ENCODE data around the gene USP4. TPM values are rescaled to one million over a fixed set of nuclear protein-coding genes. Genes with fewer than 3 reads are reported as not detected.

Gene USP4
- total and polyA plus RNA-seq, 2 experiments from 2014 or later, result 16.9 to 20.3 TPM

DNA sequence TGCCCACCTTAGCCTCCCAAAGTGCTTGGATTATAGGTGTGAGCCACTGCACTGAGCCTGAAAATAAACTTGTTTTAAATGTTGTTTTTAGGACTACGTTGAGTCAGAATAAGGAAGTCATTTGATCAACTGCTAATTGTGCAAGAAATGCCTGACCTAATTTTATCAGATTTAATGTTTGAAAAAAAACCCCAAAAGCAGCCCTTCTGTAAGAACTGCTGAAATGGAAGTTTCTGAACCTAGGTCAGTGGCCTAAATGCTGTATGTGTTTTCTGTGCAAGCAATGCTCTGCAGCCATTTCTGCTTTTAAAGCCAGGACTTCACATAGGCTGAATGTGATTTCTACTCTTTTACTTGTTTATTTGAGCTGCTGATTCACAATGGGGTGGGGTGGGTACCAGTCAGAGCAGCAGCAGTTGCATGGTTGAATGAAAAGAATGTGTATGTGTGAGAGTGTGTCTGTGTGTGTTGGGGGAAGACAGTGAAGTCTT is 11.7 kb upstream of the USP4 start:
- peaks cover 8% of the 10 kb centered on the region for H3K4me1 Mint-ChIP-seq
- no peak overlapping the region for H3K4me3 Mint-ChIP-seq
- DNase-seq (ENCODE audit: low spot score) (no peak), ATAC-seq (peak; percentile 33; the same call in 2 of the 3 replicates)
- no peak overlapping the region for H2AFZ ChIP-seq
- peaks cover 4% of the 10 kb centered on the region; the same call in 1 of the 2 replicates for H3K79me2 ChIP-seq (replicated peaks; ENCODE audit: insufficient read depth)
- no peak overlapping the region for H3K4me2 ChIP-seq
- H3K9me3 Mint-ChIP-seq, result peaks cover 2% of the 10 kb centered on the region; the same call in 1 of the 3 replicates
- H3K27ac Mint-ChIP-seq, result no peak overlapping the region
- no peaks in the 10 kb centered on the region for H3K27me3 ChIP-seq (ENCODE audit: insufficient read depth)
- 0 out of 2 replicates have a peak, but pooled peaks cover 4% of the 10 kb centered on the region for H3F3A ChIP-seq (replicated peaks; ENCODE audit: low read depth)
- H4K20me1 ChIP-seq (replicated peaks; ENCODE audit: insufficient read depth), result peaks cover 2% of the 10 kb centered on the region; the same call in 1 of the 2 replicates
- peaks cover 6% of the 10 kb centered on the region for H3K36me3 ChIP-seq (ENCODE audit: insufficient read depth)
- no peaks in the 10 kb centered on the region for H3K4me1 ChIP-seq (ENCODE audit: insufficient read depth)
- no peak for TF ChIP-seq EZH2phosphoT487 (IDR thresholded peaks at IDR 0.05; ENCODE audit: unreplicated experiment)
- TF ChIP-seq, protein P1, sequence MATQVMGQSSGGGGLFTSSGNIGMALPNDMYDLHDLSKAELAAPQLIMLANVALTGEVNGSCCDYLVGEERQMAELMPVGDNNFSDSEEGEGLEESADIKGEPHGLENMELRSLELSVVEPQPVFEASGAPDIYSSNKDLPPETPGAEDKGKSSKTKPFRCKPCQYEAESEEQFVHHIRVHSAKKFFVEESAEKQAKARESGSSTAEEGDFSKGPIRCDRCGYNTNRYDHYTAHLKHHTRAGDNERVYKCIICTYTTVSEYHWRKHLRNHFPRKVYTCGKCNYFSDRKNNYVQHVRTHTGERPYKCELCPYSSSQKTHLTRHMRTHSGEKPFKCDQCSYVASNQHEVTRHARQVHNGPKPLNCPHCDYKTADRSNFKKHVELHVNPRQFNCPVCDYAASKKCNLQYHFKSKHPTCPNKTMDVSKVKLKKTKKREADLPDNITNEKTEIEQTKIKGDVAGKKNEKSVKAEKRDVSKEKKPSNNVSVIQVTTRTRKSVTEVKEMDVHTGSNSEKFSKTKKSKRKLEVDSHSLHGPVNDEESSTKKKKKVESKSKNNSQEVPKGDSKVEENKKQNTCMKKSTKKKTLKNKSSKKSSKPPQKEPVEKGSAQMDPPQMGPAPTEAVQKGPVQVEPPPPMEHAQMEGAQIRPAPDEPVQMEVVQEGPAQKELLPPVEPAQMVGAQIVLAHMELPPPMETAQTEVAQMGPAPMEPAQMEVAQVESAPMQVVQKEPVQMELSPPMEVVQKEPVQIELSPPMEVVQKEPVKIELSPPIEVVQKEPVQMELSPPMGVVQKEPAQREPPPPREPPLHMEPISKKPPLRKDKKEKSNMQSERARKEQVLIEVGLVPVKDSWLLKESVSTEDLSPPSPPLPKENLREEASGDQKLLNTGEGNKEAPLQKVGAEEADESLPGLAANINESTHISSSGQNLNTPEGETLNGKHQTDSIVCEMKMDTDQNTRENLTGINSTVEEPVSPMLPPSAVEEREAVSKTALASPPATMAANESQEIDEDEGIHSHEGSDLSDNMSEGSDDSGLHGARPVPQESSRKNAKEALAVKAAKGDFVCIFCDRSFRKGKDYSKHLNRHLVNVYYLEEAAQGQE (IDR thresholded peaks at IDR 0.05; ENCODE audit: unreplicated experiment), result no peak
- TF ChIP-seq, protein P2, sequence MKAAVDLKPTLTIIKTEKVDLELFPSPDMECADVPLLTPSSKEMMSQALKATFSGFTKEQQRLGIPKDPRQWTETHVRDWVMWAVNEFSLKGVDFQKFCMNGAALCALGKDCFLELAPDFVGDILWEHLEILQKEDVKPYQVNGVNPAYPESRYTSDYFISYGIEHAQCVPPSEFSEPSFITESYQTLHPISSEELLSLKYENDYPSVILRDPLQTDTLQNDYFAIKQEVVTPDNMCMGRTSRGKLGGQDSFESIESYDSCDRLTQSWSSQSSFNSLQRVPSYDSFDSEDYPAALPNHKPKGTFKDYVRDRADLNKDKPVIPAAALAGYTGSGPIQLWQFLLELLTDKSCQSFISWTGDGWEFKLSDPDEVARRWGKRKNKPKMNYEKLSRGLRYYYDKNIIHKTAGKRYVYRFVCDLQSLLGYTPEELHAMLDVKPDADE (IDR thresholded peaks at IDR 0.05), result no peak
- no peak for TF ChIP-seq ZNF114 (CRISPR knock-in tag; IDR thresholded peaks at IDR 0.05)
- no peak for TF ChIP-seq NANOG (IDR thresholded peaks at IDR 0.05; ENCODE audit: borderline replicate concordance)
- TF ChIP-seq CREB1 (CRISPR knock-in tag; IDR thresholded peaks at IDR 0.05; ENCODE audit: low read depth), result no peak
- TF ChIP-seq JUNB (IDR thresholded peaks at IDR 0.05; ENCODE audit: unreplicated experiment), result no peak
- no peak for TF ChIP-seq EZH2 (IDR thresholded peaks at IDR 0.05; ENCODE audit: low read depth, unreplicated experiment)
- TF ChIP-seq, protein P3, sequence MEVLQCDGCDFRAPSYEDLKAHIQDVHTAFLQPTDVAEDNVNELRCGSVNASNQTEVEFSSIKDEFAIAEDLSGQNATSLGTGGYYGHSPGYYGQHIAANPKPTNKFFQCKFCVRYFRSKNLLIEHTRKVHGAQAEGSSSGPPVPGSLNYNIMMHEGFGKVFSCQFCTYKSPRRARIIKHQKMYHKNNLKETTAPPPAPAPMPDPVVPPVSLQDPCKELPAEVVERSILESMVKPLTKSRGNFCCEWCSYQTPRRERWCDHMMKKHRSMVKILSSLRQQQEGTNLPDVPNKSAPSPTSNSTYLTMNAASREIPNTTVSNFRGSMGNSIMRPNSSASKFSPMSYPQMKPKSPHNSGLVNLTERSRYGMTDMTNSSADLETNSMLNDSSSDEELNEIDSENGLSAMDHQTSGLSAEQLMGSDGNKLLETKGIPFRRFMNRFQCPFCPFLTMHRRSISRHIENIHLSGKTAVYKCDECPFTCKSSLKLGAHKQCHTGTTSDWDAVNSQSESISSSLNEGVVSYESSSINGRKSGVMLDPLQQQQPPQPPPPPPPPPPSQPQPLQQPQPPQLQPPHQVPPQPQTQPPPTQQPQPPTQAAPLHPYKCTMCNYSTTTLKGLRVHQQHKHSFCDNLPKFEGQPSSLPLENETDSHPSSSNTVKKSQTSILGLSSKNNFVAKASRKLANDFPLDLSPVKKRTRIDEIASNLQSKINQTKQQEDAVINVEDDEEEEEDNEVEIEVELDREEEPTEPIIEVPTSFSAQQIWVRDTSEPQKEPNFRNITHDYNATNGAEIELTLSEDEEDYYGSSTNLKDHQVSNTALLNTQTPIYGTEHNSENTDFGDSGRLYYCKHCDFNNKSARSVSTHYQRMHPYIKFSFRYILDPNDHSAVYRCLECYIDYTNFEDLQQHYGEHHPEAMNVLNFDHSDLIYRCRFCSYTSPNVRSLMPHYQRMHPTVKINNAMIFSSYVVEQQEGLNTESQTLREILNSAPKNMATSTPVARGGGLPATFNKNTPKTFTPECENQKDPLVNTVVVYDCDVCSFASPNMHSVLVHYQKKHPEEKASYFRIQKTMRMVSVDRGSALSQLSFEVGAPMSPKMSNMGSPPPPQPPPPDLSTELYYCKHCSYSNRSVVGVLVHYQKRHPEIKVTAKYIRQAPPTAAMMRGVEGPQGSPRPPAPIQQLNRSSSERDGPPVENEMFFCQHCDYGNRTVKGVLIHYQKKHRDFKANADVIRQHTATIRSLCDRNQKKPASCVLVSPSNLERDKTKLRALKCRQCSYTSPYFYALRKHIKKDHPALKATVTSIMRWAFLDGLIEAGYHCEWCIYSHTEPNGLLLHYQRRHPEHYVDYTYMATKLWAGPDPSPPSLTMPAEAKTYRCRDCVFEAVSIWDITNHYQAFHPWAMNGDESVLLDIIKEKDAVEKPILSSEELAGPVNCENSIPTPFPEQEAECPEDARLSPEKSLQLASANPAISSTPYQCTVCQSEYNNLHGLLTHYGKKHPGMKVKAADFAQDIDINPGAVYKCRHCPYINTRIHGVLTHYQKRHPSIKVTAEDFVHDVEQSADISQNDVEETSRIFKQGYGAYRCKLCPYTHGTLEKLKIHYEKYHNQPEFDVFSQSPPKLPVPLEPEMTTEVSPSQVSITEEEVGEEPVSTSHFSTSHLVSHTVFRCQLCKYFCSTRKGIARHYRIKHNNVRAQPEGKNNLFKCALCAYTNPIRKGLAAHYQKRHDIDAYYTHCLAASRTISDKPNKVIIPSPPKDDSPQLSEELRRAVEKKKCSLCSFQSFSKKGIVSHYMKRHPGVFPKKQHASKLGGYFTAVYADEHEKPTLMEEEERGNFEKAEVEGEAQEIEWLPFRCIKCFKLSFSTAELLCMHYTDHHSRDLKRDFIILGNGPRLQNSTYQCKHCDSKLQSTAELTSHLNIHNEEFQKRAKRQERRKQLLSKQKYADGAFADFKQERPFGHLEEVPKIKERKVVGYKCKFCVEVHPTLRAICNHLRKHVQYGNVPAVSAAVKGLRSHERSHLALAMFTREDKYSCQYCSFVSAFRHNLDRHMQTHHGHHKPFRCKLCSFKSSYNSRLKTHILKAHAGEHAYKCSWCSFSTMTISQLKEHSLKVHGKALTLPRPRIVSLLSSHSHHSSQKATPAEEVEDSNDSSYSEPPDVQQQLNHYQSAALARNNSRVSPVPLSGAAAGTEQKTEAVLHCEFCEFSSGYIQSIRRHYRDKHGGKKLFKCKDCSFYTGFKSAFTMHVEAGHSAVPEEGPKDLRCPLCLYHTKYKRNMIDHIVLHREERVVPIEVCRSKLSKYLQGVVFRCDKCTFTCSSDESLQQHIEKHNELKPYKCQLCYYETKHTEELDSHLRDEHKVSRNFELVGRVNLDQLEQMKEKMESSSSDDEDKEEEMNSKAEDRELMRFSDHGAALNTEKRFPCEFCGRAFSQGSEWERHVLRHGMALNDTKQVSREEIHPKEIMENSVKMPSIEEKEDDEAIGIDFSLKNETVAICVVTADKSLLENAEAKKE (CRISPR knock-in tag; IDR thresholded peaks at IDR 0.05), result no peak
- no peak for TF ChIP-seq ZNF331 (CRISPR knock-in tag; IDR thresholded peaks at IDR 0.05; ENCODE audit: low read depth)
- no peak for TF ChIP-seq STAT1 (IDR thresholded peaks at IDR 0.05; ENCODE audit: unreplicated experiment)
- TF ChIP-seq, protein P4, sequence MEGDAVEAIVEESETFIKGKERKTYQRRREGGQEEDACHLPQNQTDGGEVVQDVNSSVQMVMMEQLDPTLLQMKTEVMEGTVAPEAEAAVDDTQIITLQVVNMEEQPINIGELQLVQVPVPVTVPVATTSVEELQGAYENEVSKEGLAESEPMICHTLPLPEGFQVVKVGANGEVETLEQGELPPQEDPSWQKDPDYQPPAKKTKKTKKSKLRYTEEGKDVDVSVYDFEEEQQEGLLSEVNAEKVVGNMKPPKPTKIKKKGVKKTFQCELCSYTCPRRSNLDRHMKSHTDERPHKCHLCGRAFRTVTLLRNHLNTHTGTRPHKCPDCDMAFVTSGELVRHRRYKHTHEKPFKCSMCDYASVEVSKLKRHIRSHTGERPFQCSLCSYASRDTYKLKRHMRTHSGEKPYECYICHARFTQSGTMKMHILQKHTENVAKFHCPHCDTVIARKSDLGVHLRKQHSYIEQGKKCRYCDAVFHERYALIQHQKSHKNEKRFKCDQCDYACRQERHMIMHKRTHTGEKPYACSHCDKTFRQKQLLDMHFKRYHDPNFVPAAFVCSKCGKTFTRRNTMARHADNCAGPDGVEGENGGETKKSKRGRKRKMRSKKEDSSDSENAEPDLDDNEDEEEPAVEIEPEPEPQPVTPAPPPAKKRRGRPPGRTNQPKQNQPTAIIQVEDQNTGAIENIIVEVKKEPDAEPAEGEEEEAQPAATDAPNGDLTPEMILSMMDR (conservative IDR thresholded peaks at IDR 0.05; ENCODE audit: low read depth in 2 of 2), result no peak
- TF ChIP-seq POLR2AphosphoS5 (IDR thresholded peaks at IDR 0.05; ENCODE audit: low read depth), result no peak
- H3K27me3 Mint-ChIP-seq (ENCODE audit: insufficient read depth, low read depth, poor library complexity), result peaks cover 6% of the 10 kb centered on the region
- H3K27ac ChIP-seq (ENCODE audit: low read depth), result no peak overlapping the region
- H3K4me3 ChIP-seq, result no peak overlapping the region
- H3K36me3 Mint-ChIP-seq (ENCODE audit: low read depth), result peaks cover 27% of the 10 kb centered on the region
- no peaks in the 10 kb centered on the region for H3K9me2 ChIP-seq (ENCODE audit: insufficient read depth)

All from GM23338 (cell line).